ENCODE data around the gene STK38L.
"Not testable (repeated sequence)": the region's sequence is repeated elsewhere in the genome, so short reads cannot be mapped to it uniquely, and the experiment has no call there.

STK38L gene

DNA sequence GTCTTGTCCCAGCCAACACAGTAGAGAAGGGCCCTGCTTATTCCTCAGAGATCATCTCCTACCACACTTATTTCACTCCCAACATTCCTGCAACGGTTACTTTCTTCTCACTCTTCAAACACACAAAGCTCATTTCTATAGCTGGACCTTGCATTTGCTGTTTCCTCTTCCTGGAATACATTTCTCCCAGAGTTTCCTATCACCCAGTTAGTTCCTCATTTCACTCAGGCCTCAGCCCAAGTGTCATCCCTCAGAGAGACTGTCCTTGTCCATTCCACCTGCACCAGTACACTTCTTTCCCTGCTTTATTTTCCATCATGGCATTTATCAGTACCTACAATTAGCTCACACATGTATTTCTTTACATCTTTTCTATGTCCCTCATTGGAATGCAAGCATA is 14.7 kb upstream of the STK38L start:
- no peak for DNase-seq (ENCODE audit: low spot score)

DNA sequence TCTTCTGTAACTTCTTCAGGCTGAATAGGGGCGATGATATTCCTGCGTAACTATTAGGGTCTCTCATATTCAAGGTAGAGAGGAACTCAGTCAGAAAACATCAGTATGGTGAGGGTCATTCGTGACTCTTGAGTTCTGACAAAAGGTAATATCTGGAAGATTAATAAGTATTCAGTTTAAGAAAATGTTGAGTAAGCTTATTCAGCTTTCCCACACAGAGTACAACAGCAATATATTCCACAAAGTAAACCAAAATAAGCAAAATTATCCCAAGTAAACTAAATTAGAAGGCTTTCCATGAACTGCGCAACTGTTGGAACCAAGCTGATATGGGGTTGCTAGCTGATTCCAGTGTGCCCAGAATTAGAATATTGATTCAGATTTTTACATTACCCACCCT is 12.7 kb upstream of the STK38L start:
- not testable (repeated sequence) for DNase-seq (ENCODE audit: low spot score)

DNA sequence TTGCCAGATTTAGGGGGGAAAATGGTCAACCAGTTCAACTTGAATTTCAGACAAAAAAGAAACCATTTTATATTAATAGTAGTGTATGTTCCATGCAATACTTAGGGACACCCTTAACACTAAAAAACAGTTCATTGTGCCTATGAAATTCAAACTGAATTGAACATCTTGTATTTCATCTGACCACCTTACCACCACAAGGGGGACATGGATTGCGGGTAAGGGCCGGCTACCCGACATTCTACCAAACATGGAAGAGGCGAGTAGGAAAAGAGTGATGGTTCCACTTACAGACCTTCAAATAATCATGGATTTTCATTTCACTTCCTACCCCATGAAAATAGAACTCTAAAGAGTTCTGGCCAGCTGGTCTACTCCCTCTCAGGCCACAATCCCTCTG is 10.3 kb upstream of the STK38L start:
- no peak for DNase-seq (ENCODE audit: low spot score)

DNA sequence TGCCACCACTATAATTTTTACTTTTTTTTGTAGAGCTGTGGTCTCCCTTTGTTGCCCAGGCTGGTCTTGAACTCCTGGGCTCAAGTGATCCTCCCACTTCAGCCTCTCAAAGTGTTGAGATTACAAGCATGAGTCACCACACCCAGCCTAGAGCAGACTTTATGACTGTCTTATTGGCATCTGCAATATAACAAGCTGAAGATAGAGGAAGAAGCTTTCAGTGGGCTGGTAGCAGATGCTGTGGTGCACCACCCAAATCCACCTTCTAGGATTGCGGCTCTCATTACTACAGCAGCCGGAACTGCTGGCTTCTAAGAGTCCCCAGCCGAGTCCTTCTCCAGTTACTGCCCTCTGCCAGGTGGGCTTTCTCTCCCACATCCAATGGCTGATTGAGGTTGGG is 7.6 kb upstream of the STK38L start:
- DNase-seq (ENCODE audit: low spot score), result peak; percentile 56

DNA sequence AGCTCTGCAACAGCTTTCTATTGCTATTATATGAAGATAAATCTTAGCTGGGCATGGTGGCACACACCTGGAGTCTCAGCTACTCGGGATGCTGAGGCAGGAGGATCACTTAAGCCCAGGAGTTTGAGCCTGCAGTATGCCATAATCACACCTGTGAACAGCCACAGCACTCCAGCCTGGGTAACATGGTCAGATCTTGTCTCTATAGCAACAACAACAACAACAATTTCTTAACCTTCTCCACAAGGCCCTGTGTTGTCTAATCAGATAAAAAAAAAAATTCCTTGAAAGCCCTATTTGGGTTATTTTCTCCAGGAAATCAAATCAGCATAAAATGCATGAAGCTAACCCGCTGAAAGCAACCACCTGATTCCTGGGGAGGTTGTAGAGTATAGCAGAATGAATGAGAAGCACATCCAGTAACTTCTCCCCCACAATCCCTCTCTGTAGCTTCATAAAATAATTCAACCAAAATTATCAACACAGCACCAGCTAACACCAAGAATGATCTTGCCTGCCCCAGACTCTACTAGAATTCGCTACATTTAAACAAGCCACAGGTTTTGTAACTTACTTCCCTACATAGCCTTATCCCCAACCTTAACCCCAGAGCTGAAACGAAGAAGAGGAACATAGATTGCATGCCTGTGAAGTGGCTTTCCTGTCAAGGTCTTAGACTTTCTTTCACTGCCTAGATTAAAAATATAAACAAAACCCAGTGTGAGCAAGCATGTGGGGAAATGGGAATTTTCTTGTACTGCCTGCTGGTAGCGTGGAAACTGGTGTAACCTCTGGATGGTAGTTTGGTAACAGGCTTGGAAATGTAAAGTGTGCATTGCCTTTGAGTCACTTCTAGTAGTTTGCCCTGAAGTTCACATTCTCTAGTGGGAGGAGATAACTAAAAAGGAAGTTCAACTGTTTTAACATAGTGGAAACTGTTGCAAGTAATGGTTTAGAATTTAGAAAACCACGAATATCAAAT is 6.0 kb upstream of the STK38L start:
- no peak for DNase-seq (ENCODE audit: low spot score)

DNA sequence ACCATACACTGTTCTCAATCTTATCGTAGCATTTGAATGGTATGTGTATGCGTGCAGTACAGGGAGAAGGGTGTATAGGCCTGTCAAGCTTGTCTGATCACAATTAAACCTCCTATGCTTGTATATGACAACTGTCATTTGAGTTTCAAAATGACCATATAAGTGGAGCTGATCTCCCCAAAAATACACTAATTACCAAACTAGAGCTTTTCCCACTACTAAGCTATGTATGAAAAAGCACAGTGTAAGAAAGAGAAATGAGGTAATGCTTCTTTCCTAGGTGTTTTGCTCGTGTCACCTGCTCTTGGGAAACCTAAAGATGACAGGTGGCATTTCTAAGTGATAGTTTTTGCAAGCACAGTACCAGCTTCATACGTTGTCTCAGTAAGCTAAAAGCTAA is 1.1 kb upstream of the STK38L start:
- no peak for DNase-seq (ENCODE audit: low spot score)

DNA sequence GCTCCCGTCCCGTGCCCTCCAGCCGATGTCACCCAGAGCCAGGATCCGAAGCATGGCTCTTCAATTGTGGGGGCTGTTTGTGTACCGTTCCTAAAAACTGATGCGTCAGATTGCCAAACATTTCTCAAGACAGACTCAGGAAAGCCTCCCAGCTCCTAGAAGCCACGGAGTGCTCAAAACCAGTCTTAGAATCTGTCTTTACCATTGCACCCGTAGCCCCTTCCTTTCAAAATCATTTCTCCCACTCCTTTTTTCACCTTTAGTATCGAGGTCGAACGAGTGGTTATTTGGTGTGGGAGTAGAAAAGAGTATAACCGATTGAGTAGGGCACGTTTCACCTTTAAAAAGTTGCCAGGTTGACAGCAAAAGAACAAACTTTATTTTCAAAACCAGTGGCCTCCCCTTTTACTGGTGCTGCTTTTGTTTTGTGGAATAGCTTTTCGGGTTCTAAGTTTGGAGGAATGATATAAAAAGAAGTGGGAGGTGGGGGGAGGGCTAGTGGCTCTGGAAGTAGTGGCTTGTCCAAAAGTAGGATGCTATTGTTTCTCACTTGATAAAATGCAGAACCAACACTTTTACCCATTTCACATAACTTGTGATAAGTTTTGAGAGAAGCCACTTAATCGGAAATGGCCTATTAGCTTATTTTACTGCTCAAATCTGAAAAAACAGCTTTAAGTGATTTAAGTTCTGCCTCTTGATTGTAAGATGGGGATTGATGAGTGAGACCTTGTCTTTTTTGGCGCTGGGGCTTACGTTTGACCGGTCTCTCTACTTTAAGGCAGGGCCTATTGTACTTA is 803 bp downstream of the STK38L start:
- DNase-seq (ENCODE audit: low spot score), result no peak

DNA sequence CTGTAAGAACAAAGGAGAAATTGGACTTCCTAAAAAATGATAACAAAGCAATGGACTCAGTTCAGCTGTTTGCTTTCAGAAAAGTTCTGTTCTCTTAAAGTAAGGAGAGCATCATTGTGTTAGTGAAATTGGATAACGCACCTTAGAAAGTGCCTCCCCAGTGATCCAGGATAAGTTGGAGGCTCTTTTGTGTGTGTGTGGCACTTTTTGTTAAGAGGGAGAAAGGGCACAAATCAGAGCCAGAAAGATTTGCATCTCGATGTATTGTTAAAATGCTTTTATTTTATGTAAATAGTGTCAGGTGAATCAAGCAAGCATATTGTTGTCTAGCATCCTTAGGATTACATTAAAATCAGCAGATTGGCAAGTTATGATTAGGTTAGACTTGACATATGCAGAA is 2.1 kb downstream of the STK38L start:
- no peak for DNase-seq (ENCODE audit: low spot score)

DNA sequence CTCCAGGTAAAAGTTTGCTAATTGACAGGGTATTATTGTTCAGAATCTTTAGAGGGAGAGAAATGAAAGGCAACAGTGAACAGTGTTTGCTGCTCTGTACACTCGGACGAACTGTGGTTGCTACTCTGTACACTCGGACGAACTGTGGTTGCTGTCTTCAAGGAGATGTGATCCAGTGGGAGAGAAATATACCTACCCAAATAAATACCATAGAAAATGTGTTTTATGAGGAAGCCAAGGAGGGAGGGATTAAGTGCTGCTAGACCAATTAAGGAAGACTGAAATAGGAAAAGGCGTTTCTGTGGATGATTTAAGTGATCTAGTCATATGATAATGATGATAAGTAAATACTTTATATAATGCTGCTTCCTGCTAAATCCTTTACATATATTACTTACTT is 2.7 kb downstream of the STK38L start:
- DNase-seq (ENCODE audit: low spot score), result no peak

DNA sequence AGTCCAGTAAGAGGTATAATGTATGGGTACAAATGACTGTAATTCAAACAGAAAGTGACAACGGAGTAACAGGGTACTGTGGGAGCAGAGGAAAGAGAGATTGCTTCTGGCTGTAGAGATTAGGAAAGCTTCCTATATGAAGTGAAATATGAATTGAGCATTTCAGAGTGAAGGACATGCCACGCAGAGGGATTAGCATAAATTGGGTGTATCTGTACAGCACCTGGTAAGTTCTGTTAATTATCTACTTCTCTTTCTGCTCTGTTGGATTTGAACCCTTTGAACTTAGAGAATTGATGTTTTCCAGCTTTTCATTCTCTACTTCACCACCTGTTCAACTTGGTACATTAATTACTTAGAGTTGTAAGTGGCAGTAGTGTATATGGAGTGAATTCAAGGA is 8.8 kb downstream of the STK38L start:
- no peak for DNase-seq (ENCODE audit: low spot score)

DNA sequence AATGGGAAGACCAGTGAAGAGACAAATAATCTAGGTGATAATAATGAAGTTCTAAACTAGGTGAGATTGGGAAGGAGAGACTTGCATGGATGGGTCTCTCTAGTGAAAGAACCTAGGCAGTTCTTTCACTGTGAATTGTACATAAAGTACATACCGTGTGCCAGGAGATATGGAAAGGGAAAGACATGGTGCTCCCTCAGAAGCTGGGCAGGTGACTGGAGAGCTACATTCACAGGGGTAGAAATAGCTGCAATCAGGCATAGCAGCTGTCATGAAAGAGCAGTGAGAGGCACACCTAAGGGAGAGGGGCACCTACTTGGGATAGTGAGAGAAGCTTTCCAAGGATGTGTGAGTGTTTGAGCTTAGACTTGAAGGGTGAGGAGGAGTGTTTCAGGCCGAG is 9.3 kb downstream of the STK38L start:
- DNase-seq (ENCODE audit: low spot score), result no peak

DNA sequence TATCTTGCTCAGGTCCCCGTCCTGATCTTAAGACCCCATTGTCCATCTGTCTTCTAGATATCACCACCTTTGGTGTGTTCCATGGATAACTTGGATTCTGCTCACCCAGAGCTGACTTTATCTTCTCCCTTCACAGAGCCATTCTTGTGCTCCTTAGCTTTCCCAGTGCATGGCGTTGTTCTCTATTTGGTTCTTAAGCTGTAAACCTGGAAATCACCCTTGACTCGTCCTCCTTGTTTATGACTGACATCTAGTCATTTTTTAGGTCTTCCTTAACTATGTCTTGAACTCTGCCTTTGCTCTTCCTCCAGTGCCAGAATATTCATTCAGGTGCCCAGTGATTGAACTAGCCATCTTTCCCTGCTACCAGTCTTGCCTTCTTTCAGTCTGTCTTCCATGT is 11.7 kb downstream of the STK38L start:
- DNase-seq (ENCODE audit: low spot score), result no peak

DNA sequence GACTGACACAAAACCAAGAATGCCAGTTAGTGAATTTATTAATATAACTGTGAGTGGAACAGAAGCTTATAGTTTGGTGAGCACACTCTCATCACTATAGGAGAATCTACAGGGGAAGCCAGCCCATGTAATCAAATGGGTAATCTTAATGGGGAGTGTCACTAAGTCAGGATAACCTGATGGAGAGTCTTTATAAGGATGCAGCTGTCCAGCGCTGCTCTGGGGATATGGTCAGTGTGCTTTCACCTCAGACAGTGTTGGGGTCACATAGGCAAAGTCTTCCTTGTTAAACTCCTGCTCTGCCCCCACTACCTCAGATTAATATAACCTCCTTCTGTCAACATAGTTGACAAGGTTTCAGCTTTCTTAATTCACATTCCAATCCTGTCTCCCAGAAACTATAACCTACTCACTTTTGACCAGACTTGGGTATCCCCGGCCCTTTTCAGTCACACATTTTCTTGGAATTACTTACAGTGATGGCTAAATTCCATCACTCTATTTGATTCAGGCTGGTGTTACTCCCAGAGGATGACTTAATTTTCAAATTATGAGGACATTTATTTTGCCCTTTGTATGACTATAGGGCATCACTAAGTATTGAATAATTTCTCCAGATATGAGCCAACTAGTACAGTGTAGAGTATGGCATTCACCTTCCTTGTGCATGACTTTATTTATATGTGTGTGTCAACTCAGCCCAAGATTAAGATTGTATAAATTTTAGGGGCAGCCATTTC is 13.2 kb downstream of the STK38L start:
- DNase-seq (ENCODE audit: low spot score), result no peak

DNA sequence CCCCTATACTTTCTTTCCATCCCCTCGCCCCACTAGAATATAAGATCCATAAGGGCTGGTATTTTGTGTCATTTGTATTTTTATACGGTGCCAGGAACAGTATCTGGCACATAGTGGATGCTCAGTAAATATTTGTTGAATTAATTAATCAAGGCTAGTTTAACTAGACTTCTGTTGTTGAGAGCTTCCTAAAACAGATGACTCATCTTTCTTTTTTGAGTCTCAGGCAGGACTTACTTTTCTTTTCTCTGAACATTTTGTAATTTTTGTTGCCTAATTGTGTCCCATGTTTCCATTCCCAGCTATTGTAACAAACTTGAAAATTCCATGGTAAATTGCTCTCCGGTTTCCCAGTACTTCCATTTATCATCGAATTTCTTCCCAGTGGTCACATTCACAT is 16.7 kb downstream of the STK38L start:
- DNase-seq (ENCODE audit: low spot score), result no peak

DNA sequence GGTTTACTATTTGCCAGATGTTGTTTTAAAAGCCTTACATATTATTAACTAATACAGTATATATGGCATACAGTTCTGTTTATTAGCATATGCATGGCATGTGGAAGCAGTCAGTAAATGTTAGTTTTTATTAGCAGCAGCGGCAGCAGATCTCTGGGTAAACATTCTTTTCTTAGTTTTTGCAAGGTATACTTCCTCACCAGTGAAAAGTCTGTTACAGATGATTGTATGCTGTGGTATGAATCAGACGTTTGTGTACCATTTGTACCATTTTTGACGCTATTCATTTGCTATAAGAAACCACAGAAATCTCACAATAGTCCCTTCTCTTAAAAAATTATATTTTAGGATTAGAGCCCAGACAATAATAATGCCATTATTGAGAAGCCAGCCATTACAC is 17.8 kb downstream of the STK38L start:
- no peak for DNase-seq (ENCODE audit: low spot score)

DNA sequence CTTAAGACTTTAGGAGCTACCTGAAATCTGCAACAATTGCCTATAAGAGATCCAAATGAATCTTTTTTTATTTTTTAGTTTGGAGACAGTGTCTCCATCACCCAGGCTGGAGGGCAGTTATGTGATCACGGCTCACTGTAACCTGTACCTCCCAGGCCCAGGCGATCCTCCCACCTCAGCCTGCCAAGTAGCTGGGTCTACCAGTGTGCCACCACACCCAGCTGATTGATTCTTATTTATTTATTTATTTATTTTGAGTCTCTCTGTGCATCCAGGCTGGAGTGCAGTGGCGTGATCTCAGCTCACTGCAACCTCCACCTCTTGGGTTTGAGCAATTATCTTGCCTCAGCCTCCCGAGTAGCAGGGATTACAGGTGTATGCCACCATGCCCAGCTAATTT is 26.1 kb downstream of the STK38L start:
- DNase-seq (ENCODE audit: low spot score), result no peak

DNA sequence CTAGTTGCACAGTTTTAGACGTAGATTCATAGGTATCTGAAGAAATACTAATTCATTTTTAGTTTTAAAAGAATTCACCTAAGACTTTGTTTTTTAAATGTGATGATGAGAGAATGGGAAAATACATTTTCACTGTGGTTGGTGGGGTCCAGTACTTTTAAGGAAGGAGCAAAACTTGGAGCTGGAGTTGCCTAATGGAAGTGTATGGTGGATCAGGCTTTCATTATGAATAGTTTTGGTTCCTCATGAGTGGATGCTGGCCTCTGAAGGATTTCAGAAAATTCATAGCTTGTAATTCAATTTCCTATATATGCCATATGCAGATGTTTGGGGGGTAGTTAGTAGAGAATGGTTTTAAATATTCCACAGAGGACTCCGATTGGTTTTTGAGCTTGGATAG is 27.1 kb downstream of the STK38L start:
- DNase-seq (ENCODE audit: low spot score), result no peak

DNA sequence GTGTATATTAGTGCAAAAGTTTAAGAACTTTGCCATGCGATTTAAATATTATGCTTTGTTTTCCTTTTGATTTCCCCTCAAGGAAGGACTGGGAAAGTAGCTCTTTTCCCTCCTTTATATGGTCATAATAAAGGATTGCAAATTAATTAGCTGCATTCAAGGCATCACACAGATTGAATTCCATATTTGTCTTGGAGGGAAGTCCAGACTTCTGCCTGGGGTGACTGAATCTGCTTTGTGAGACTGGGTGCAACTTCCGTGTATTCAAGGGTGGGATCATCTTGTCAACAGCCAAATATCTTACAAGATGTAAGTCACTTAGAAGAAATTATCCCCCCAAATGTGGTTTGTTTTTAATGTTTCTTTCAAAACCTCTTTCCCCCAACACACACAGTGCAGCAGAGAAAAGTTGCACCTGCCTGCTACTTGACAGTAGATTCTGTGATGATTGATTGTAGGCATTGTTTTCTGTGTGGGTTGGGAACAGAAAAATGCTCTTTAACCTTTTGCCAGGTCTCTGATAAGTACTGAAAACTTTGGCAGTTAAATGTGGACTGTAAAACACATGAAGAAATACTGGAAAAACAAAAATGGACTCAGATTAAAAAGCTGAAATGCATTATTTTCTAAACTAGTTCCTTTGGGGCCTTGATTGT is 28.4 kb downstream of the STK38L start:
- no peak for DNase-seq (ENCODE audit: low spot score)

DNA sequence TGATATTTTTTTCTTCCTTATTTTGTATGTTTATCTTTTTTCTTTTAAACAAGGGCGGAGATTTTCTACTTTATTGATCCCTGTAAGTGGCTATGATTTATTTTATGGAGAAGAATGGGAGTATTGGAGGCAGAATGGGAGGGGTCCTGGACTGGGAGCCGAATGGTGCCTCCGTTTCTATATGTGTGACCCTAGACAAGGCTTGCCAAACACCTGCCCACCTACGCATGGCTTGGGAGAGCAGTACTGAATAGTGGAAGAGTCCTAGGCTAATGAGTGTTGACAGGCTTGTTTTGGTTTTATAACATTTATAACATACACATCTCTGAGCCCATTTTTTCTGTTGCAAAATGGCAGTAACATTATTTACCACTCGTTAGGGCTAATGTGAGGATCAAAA is 29.0 kb downstream of the STK38L start:
- DNase-seq (ENCODE audit: low spot score), result no peak

DNA sequence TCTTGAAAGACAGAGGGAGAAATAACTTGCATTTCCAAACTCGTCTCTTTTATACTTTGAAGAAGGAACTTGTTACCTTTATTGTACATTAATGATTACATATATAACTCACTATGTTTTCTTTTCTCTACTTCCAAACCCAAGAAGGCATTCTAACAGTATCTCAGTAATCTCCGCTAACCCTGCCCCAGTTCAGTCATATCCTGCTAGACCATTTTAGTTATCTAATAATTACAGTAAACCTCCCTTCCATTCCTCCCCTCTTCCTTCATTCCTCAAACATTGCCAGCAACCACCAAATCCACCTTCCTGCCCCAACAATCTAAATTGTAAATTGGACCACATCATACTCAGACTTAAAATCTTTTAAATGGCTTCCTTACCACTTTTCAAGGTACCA is 30.6 kb downstream of the STK38L start:
- DNase-seq (ENCODE audit: low spot score), result no peak

DNA sequence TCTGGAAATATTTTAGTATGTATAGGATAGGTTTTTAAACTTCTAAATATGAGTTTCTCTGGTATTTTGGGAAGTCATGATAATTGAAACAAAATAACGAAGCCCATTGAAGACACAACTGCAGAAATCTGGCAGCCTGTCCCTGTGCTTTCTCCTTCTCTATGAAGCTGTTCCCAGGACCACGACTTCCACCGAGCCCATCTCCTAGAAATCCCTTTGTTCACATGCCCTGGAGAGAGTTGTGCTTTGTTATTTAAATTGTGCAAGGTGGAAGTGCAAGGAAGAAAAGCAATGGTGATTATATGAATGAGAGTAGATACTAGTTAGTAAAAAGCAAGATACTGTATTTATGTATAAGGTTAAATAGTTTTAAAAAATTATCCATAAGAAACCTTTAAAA is 32.2 kb downstream of the STK38L start:
- DNase-seq (ENCODE audit: low spot score), result no peak

DNA sequence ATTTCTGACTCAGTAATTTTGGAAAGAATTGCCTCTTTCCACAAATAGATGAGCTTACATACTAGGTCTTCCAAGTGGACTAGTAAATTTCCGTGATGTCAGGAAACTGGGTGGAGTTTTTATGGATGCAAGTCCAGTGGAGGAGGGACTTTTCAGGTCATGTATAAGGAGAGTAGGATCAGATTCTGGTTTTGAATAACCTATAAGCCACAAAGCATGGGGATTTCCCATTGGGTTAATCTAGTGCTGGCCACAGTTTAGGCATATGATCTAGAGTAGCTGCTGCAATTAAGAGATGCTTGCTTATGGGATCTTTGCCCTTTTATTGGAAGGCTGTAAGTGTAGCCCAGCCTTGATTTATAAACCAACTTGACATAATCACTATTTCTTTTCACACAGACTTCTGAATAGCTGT is 33.8 kb downstream of the STK38L start:
- peak; percentile 61 for DNase-seq (ENCODE audit: low spot score)

All from LoVo (cell line).